Mesenteric fat pad (tissue), 1 donor: Measurements from ENCODE around the gene MYO3B. TPM values are rescaled to one million over a fixed set of nuclear protein-coding genes. Genes with fewer than 3 reads are reported as not detected.
"Not testable (repeated sequence)": the region's sequence is repeated elsewhere in the genome, so short reads cannot be mapped to it uniquely, and the experiment has no call there.

Experiments
- DNase-seq: peaks from one replicate; pipeline ENCODE4 v3.0.0-alpha.2; 2020; ENCODE audit warnings: low spot score
- total RNA-seq: library from RNA; stranded (reverse); fragmentation: NEBNext Ultra II Directional; extraction: Animal tissue kit (Norgen Biotek cat#: 25700); gene quantifications from one replicate; pipeline ENCODE4 v1.2.1, GENCODE V29; 2021
- donor health status: DM: yes; HTN: yes; CAD: no.

Gene MYO3B
- total RNA-seq, 1 donor from 2014 or later = not detected

DNA sequence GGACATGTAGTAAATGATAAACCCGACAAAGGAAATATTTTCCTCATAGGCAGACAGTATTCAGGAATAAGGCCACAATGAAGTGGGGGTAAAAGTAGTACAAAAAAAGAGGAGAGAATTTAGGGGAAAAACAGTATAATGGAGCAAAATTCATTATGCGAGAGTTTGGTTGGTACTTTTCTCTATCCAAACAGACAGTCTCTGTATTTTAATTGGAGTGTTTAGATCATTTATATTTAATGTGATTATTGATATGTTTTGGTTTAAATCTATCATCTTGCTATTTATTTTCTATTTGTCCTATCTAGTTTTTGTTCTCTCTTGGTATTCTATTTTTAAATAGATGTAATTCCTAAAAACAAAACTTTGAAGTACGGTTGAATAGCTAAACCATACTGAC is 366.9 kb downstream of the MYO3B start:
- DNase-seq = no peak

- DNase-seq = no peak
Observed at GRCh38 chr2:170548304-170548703, 370.4 kb downstream of the MYO3B start.

DNA sequence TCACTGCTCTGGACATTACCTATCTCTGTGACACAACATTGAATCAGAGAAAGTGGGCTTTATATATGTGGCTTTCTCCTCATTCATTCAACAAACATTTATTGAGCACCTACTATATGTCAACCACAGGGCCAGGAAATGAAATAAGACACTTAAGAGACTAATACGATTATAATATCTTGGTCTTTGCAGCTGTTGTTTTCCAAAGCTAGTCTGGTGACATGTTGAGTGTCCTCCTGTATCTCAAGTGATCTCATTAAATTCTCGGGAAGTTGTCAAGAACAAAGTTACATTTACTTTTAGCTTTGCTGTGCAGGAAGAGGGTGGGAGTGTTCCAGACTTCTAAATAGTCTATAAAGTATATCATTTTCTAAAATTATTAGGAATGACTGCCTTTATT is 372.6 kb downstream of the MYO3B start:
- DNase-seq = no peak

DNA sequence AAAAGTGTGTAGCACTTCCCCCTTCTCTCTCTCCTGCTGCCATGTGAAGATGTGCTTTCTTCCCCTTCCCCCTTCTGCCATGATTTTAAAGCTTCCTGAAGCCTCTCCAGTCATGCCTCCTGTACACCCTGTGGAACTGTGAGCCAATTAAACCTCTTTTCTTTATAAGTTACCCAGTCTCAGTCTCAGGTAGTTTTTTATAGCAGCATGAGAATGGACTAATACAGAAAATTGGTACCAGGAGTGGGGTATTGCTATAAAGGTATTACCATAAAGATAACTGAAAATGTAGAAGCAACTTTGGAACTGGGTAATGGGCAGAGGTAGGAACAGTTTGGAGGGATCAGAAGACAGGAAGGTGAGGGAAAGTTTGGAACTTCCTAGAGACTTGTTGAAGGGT is 374.0 kb downstream of the MYO3B start:
- not testable (repeated sequence) for DNase-seq

DNA sequence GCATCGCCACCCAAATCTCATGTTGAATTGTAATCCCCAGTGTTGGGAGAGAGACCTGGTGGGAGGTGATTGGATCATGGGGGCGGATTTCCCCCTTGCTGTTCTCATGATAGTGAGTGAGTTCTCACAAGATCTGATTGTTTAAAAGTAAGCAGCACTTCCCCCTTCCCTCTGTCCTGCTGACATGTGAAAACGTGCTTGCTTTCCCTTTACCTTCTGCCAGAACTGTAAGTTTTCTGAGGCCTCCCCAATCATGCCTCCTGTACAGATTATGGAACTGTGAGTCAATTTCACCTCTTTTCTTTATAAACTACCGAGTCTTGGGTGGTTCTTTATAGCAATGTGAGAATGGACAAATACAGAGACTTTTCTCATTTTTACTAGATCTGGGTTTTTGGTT is 375.8 kb downstream of the MYO3B start:
- DNase-seq = no peak

DNA sequence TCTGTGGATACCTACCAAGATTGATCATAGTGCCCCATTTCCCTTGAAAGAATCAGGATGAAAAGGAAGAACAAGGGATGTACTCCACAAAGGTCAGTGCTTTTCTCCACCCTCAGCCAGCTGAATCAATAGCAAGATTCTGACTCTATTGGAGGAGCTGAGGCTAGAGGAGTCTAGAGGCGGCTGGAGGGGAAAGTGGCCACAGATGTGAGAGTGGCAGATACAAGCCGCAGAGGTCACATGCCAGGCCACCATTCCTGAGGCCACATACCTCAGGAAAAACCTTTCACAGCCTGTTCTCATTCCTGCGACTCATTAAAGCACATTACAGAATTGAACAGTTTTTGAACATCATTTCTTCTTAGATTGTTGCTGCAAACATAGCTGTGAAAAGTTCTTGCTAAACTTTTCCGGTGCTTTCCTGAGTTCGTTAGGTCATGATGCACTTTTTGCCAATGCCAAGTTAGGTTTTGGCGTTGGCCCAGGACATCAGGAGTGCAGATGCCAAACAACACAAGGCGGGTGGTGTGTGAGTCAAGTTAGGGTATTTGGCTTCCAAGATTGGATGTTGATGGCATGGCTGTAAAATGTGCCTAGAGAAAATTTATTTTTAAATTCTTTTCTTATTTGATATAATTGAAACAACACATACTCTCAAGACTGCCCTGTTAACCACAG is 376.5 kb downstream of the MYO3B start:
- DNase-seq = no peak

DNA sequence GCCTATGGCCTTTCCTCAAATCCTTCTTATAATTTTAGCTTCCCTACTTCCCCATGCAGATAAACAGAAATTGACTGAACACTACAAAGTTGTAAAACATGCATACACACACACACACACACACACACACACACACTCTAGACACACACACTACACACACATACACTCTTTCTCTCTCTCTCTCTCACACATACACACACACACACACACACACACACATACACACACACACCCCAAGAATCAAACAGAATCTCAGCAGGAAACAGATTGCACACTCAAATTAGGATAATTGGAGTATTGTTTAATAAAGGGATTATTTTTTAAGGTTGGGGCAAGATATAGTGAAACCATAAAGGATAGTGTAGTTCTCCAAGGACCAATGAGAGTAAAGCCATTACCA is 385.0 kb downstream of the MYO3B start:
- DNase-seq = no peak

DNA sequence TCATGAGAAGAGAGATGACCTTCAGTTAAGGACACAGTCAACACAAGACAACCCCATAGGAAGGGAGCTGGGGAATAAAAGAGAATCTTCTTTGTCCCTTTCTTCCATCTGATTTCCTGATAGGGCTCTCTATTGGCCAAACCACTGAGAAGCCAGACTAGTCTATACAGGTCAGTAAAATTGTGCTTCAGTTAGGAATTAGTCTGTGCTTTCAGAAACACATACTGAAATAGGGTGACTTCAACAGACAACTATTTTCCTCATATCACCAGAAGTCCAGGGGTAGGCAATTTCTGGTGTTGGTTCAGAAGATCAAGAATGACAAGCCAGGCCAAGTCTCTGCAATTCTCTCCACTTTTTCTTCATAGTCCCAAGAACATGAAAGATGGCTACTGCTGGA is 385.5 kb downstream of the MYO3B start:
- no peak for DNase-seq

GRCh38 chr2:170566138-170566537 is 388.2 kb downstream of the MYO3B start:
- DNase-seq = no peak

DNA sequence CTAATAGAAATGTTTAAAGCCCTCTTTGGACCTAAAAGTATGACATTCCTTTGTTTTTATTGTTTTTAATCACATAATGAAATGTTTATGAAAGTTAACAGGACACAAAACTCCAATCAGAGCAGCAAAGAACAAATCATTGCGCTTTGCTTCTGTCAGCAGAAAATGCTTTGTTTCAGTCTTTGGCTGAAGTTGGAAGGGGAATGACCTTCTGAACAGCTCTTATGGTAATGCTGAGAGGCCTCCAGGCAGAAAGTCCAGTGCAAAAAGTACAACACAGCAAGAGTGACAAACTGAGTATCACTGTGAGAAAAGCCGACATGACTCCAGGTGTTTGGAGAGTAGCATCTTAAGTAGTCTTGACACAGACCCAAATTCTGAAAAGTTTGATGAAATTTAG is 389.5 kb downstream of the MYO3B start:
- no peak for DNase-seq

GRCh38 chr2:170568511-170568910 is 390.6 kb downstream of the MYO3B start:
- no peak for DNase-seq

DNA sequence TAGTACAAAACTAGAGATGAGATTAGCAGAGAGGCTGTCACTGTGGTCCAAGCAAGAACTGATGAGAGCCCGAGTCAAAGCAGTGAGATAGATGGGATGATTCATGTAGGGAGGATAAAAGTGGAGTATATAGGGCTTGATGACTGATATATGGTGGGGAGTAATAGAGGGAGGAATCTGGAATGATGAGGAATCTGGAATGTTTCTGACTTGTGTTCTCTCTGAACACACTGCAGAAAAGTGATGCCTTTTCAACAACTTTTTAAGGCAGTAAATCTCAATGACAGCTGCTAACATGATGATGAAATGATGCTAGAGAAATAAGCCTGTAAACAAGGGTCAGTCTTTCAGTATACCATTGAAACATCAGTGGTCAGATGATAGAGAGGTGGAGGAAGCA is 393.7 kb downstream of the MYO3B start:
- no peak for DNase-seq

GRCh38 chr2:170573671-170574070 is 395.7 kb downstream of the MYO3B start:
- no peak for DNase-seq

DNA sequence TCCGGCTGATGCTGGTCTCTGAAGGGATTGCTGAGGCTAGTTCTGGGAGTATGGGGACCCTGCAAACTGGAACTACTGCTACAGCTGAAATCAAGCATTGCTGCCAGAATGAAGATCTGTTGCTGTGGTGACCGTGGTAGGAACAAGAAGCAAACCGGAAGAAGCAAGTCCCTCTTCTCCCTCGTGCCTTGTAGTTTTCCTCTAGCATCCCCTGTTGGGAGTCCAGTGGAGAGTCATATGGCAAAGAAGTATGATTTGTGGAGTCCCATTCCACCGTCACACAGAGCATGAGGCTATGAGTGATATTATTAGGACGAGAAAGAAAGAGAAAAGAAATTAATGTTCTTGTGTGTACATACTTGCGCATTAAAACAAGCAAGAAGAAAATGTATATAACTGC is 398.3 kb downstream of the MYO3B start:
- no peak for DNase-seq

- no peak for DNase-seq
Observed at GRCh38 chr2:170577356-170577755, 399.4 kb downstream of the MYO3B start.

GRCh38 chr2:170578606-170579005 is 400.7 kb downstream of the MYO3B start:
- no peak for DNase-seq

DNA sequence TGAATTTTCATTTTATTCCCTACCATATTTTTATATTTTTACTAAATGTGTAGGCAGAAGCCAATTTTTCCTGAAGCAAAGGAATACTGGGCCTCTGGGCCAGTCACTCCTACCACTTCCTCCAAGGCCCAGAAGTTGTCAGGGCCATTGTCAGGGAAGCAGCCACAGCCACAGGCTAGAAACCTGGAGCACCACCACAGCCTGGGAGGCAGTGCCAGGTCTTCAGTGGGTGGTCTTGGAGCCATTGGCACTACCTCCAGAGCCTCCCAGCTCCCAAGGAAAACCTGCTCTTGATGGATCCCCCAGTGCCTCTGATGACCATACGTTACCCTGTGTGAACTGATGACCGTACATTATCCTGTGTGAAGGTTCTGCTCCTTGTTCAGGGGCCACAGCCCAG is 401.6 kb downstream of the MYO3B start:
- no peak for DNase-seq

DNA sequence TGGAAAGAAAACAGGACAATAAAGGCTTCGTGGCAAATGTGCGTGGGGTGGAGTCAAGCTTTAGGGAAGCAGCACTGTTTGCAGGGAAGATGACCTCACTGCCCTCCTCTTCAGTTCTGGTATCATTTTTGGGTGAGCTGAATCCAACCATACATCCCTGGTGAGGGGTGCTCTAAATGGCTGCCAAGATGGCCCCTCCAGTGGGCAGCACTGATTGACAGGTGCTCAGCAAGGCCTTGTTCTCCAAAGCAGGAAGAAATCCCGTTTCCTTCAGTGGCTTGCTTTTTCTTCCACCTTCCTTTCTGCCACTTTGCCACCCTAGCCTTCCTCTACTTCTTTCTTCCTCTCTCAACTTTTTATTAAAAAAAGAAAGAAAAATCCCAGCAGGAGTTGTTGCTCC is 404.4 kb downstream of the MYO3B start:
- DNase-seq = no peak

DNA sequence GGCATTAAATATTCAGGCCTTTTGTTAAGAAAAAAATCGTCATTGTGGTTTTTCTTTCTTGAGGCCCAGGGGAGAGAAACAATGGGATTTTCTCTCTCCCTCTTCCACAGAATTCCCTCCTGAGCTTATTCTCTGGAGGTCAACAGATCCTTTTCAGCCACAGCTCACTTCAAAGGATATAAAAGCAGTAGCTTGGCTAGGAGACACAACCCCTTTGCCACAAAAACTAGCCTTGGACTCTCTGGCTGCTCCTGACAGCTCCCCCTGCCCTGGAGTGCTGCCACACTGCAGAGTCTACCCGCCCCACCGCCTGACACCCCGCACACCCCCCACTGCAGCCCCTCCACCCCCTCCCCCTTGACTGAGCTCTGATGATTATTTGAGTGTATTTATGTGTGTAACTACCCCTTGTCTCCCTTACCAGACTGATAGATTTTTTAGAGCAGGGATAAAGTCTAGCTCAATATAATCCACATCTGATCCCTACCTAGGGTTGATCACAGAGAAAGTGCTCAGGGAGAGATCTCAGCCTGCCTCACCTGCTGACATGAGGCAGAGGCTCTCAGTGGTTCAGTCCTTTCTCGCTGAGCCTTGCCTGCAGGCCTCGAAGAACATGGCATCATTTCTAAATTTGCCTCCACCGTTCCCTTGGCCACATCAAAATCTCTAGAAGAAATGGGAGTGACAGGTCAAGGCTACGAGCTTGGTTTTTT is 405.0 kb downstream of the MYO3B start:
- no peak for DNase-seq

GRCh38 chr2:170585067-170585466 is 407.1 kb downstream of the MYO3B start:
- DNase-seq = no peak

DNA sequence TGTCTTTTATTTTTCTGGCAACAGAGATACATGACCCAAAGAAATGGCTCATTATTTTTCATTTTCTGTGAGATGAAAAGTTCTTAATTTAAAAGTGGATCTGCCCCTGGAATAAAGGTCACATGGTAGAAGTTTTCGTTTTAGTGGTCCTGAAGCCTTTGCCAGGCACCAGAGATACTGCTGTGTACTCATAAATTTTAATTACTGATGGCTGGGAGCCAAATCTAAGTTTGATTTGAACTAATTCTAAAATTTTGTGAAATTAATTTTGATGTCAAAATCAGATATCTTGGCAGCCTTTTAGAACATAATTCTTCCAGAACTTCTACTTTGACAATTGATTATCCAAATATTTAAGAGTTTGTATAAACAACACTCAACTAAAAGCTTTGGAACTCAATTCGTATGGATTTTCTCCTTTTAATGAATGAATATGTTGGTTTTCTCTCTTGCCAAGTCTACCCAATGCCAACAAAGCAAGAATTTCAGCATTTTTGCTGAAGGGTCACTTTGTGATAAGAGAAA is 408.7 kb downstream of the MYO3B start:
- no peak for DNase-seq

- no peak for DNase-seq
Observed at GRCh38 chr2:170587117-170587516, 409.2 kb downstream of the MYO3B start.

- DNase-seq = no peak
Observed at GRCh38 chr2:170587922-170588321, 410.0 kb downstream of the MYO3B start.
